ENCODE results near the gene SPAG16.

DNA sequence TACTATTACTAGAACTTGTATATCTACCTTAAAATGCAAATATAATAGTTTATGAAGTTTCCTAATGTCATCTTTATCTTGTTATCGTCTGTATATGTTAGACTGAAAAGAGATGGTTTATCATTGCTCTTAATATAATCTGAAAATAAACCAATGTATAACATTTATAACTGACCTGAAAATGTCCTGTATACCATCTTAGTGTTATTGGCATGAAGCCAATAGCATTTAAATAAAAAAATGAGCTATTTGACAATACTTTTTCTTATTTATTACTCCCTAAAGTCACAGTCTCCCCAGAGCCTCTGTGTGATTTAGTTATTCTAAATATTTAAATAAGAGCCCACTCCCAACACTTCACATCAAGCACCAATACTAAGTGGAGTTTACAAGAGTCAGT is 1128.4 kb downstream of the SPAG16 start:
- TF ChIP-seq ZFX (IDR thresholded peaks at IDR 0.05; ENCODE audit: borderline replicate concordance) = no peak
- TF ChIP-seq, protein P1, sequence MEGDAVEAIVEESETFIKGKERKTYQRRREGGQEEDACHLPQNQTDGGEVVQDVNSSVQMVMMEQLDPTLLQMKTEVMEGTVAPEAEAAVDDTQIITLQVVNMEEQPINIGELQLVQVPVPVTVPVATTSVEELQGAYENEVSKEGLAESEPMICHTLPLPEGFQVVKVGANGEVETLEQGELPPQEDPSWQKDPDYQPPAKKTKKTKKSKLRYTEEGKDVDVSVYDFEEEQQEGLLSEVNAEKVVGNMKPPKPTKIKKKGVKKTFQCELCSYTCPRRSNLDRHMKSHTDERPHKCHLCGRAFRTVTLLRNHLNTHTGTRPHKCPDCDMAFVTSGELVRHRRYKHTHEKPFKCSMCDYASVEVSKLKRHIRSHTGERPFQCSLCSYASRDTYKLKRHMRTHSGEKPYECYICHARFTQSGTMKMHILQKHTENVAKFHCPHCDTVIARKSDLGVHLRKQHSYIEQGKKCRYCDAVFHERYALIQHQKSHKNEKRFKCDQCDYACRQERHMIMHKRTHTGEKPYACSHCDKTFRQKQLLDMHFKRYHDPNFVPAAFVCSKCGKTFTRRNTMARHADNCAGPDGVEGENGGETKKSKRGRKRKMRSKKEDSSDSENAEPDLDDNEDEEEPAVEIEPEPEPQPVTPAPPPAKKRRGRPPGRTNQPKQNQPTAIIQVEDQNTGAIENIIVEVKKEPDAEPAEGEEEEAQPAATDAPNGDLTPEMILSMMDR (IDR thresholded peaks at IDR 0.05) = no peak

All from 22Rv1 (cell line).